Small intestine (tissue), 7 donors: ENCODE results near the gene PLB1. TPM values are rescaled to one million over a fixed set of nuclear protein-coding genes. Genes with fewer than 3 reads are reported as not detected.

Source experiments
- DNase-seq, 2 donors: peaks; one replicate each; pipeline versions ENCODE4 v3.0.0 to v3.0.0-alpha.2; 2013
- FAIRE-seq: peaks from 2 replicates; lab custom pipeline; 2012; peaks lifted over from hg19 to GRCh38; lab: Jason Lieb, UNC
- H3K27ac ChIP-seq, 3 donors: one replicate each; pipeline ENCODE4 v1.5.1; 2013; ENCODE audit warnings: low read length in 2 of 3, mild to moderate bottlenecking in 2 of 3, control low read depth in 1 of 3, inconsistent platforms in 1 of 3, low read depth in 1 of 3, moderate library complexity in 1 of 3
- H3K27me3 ChIP-seq, 3 donors: one replicate each; pipeline ENCODE4 v1.6.1; 2013; ENCODE audit warnings: low read length in 3 of 3, inconsistent platforms in 1 of 3; ENCODE audit not compliant: control insufficient read depth in 3 of 3, insufficient read depth in 3 of 3
- H3K36me3 ChIP-seq, 3 donors: one replicate each; pipeline ENCODE4 v1.6.1; 2013; ENCODE audit warnings: low read length in 3 of 3, inconsistent platforms in 1 of 3, low read depth in 1 of 3, mild to moderate bottlenecking in 1 of 3, moderate library complexity in 1 of 3; ENCODE audit not compliant: control insufficient read depth in 3 of 3, insufficient read depth in 2 of 3
- H3K4me1 ChIP-seq, 3 donors: one replicate each; pipeline ENCODE4 v1.6.1; 2013; ENCODE audit warnings: low read length in 2 of 3, inconsistent platforms in 1 of 3, low read depth in 1 of 3, mild to moderate bottlenecking in 1 of 3, moderate library complexity in 1 of 3; ENCODE audit not compliant: control insufficient read depth in 3 of 3, insufficient read depth in 2 of 3
- H3K4me3 ChIP-seq, 3 donors: one replicate each; pipeline ENCODE4 v1.5.1; 2013; ENCODE audit warnings: low read length in 3 of 3, control low read depth in 1 of 3, inconsistent platforms in 1 of 3, low read depth in 1 of 3, mild to moderate bottlenecking in 1 of 3, moderate library complexity in 1 of 3
- H3K9me3 ChIP-seq, 2 donors: one replicate each; pipeline ENCODE4 v1.6.1; 2013; ENCODE audit warnings: low read depth in 1 of 2, low read length in 1 of 2; ENCODE audit not compliant: control insufficient read depth in 2 of 2, insufficient read depth in 1 of 2
- WGBS, 3 donors: extraction: QIAGEN DNeasy Blood & Tissue Kit; methylation state at CpG; one replicate each; pipeline ENCODE4 v1.1.7; 2013; 5-methylcytosine and 5-hydroxymethylcytosine counted together
- polyA plus RNA-seq, 4 donors: library from polyadenylated mRNA; stranded (reverse) in 3 of 4; unstranded in 1 of 4; fragments of 200-250 nt in 3 of 4; fragments of 120-200 nt in 1 of 4; gene quantifications; one replicate each; pipeline versions ENCODE4 v1.2.1 to v1.2.3, GENCODE V29; 2013
- donor health status: healthy with polysubstance abuse.
- donor health status: control.
- donor health status: control.
- donor health status: Bipolar disorder and iron deficiency.
- donor health status: healthy.

PLB1 gene
- polyA plus RNA-seq, 4 donors, result 0.45 to 125 (median 1.1) TPM

DNA sequence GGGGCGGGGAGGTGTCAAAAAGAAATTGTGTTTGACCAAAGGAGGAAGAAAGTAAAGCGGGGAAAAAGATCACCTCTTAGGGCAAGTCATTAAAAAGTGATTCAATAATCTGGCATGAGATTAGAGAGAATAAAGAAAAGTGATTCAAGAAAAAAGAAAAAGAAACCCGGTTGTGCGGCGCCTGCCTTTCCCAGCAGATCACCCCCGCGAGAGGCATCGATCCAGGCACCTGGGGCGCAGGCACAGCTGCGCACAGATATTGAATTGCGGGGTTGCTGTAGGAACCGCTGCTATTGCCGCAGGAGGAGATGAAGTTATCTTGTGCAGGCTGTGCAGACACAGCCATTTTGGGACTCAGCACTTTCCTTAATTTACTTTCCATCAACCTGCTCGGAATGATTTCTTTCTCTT lies 71.2 kb downstream of the PLB1 start:
- peaks cover 0 to 5% (median 0%) of the 10 kb centered on the region in 3 donors for H3K4me1 ChIP-seq
- peak overlapping the region in 1 of 3 donors; percentile 57 for H3K27ac ChIP-seq
- DNase-seq (no peak), FAIRE-seq (no peak)
- peaks cover 0 to 15% (median 0%) of the 10 kb centered on the region in 3 donors for H3K27me3 ChIP-seq
- H3K36me3 ChIP-seq, result no peaks in the 10 kb centered on the region
- 2% methylated on average over 14 of the region's 14 CpGs for WGBS, 3 donors
- no peaks in the 10 kb centered on the region for H3K9me3 ChIP-seq
- peak overlapping the region; percentile 41 to 79 (median 56) for H3K4me3 ChIP-seq

DNA sequence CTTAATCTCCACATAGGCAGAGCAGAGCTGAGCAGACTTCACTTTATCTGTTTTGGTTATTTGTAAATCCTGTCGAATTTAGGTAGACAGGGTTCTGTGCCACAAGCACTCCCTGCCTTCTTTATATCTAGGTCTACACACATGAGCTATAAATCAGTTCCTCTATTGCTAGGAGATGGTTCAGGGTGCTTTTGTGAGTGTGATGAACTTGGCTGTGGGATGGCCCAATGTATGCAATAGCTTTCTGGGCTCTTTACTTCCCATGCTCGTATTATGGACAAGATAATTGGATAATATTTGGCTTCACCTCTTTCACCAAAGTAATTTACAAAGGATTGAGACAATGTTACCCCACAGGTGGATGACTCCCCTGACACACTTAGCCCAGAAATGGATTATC lies 72.2 kb downstream of the PLB1 start:
- peaks cover 0 to 5% (median 0%) of the 10 kb centered on the region in 3 donors for H3K4me1 ChIP-seq
- peaks cover 0 to 15% (median 0%) of the 10 kb centered on the region in 3 donors for H3K27me3 ChIP-seq
- no peaks in the 10 kb centered on the region for H3K9me3 ChIP-seq
- no peaks in the 10 kb centered on the region for H3K36me3 ChIP-seq
- no peak overlapping the region for H3K4me3 ChIP-seq
- H3K27ac ChIP-seq, result no peak overlapping the region
- 80 to 89% (median 81%) methylated on average over 2 of the region's 2 CpGs for WGBS, 3 donors
- DNase-seq (no peak), FAIRE-seq (no peak)

DNA sequence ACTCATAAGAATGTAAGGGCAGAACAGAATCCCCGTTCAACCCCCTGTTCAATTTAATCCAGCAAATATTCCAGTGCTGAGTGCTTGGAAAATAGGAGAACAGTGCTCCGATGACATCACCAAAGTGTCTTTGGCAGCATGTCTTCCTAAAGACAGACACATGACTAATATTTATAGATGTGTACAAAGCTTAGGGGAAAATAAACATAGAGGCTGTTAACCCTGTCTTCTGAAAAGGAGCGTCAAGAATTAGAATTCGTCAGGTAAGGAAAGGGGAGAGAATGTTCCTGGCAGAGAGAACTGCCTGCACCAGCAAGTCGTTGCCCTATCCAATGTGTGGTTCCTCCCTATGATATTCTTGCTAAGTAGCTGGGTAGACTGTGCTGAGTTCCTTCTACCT lies 72.7 kb downstream of the PLB1 start:
- WGBS, 3 donors, result 60 to 73% (median 68%) methylated on average over 5 of the region's 5 CpGs
- no peaks in the 10 kb centered on the region for H3K9me3 ChIP-seq
- no peak for FAIRE-seq

DNA sequence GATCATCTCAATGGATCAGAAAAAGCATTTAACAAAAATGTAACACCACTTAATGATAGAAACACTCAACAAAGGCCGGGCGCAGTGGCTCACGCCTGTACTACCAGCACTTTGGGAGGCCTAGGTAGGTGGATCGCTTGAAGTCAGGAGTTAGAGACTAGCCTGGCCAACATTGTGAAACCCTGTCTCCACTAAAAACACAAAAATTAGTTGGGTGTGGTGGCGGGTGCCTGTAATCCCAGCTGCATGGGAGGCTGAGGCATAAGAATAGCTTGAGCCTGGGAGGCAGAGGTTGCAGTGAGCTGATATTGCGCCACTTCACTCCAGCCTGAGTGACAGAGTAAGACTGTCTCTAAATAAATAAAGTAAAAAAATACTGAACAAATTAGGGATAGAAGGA lies 74.6 kb downstream of the PLB1 start:
- WGBS, 3 donors, result 85 to 94% (median 92%) methylated on average over 6 of the region's 6 CpGs

More for the DNA sequence above, 72.7 kb downstream of the PLB1 start:
- Histone ChIP-seq H3K4me3 (no peak overlapping the region), H3K36me3 (no peaks in the 10 kb centered on the region), H3K27ac (no peak overlapping the region), H3K4me1 (peaks cover 0 to 5% (median 0%) of the 10 kb centered on the region in 3 donors), H3K27me3 (peaks cover 0 to 15% (median 0%) of the 10 kb centered on the region in 3 donors)
- DNase-seq, result no peak

DNA sequence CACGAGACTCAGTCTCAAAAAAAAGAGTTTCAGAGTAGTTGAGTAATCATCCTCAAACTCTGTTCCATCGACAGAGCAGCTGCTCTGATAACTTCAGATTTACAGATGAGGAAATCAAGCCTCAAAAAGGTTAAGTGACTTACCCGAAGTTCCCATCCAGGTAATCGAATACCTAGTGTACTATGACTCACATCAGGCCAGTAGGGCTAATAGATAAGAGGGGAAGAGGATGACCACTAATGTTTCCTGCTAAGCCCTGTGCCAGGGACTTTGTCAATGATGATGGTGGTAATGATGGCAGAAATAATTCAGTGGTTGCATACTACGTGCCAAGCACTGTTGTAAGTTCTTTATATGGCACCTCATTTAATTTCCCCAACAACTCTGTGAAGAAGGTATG lies 80.9 kb downstream of the PLB1 start:
- no peak for FAIRE-seq
- Histone ChIP-seq H3K9me3 (no peaks in the 10 kb centered on the region), H3K36me3 (no peaks in the 10 kb centered on the region), H3K27ac (no peak overlapping the region), H3K4me1 (no peaks in the 10 kb centered on the region), H3K27me3 (no peaks in the 10 kb centered on the region), H3K4me3 (no peak overlapping the region)
- 56 to 74% (median 65%) methylated on average over 5 of the region's 5 CpGs for WGBS, 3 donors
- DNase-seq, result peak in 1 of 2 donors; percentile 25

More for the DNA sequence above, 74.6 kb downstream of the PLB1 start:
- no peaks in the 10 kb centered on the region for H3K36me3 ChIP-seq
- peaks cover 0 to 5% (median 0%) of the 10 kb centered on the region in 3 donors for H3K4me1 ChIP-seq
- peaks cover 0 to 12% (median 0%) of the 10 kb centered on the region in 3 donors for H3K27me3 ChIP-seq
- no peaks in the 10 kb centered on the region for H3K9me3 ChIP-seq
- DNase-seq (no peak), FAIRE-seq (no peak)
- no peak overlapping the region for H3K27ac ChIP-seq
- H3K4me3 ChIP-seq, result no peak overlapping the region

DNA sequence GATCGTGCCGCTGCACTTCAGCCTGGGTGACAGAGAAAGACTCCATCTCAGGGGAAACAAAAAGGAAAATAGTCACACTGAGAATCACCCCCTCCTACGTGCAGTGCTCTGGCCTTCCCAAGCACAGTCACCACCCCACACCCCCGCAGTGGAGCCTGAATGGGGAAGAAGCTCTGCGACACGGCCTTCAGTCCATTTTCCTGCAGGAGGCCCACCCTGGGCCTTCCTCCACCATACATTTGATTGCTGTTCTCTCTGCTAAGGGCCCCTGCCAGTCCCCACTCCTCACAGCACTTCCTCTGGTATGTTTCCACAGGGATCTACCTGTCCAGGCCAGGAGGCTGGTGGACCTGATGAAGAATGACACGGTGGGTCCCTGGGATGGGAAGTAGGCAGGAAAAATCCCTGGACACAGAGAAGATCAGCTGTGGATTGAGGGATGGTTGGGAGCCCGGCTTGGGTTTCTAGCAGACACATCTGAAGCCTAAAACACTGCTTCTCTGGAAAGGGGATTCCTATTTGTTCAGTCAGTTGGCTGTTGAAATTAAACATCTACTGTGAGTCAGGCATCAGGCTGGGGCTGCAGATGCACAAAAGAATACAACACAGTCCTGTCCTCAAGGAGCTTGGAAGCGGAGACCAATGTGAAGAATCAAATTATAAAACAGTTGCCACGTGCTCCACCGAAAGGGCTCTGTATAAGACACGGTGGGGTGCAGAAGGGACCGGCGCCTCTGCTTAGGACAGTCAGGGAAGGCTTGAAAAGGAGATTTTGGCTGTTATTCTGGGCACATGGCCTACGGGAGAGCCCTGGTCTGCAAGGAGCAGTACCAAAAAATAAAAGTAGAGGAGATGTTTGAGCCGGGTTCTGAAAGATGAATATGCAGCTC lies 82.2 kb downstream of the PLB1 start:
- no peaks in the 10 kb centered on the region for H3K36me3 ChIP-seq
- H3K27ac ChIP-seq, result no peak overlapping the region
- no peaks in the 10 kb centered on the region for H3K4me1 ChIP-seq
- DNase-seq (no peak), FAIRE-seq (no peak)
- no peak overlapping the region for H3K4me3 ChIP-seq
- 87 to 94% (median 89%) methylated on average over 16 of the region's 16 CpGs for WGBS, 3 donors
- H3K27me3 ChIP-seq, result no peaks in the 10 kb centered on the region
- no peaks in the 10 kb centered on the region for H3K9me3 ChIP-seq

DNA sequence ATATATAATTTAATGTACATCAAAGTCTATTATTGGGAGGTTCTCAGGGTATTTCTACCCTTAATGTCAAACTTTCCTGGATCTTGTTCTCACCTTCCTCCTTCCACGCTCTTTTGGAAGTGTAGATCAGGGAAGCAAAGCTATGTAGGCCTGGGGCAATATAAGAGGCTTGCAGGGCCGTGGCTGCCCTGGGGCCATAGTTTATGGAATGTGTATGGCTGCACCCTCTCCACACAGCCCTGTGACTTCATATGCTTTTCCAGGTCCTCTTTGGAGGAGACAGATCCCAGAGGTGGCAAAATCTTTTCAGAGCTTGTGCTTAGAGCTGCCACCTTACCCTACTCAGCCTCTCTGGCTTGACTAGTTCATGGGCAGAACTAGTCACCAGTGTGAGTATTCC lies 82.9 kb downstream of the PLB1 start:
- H3K27me3 ChIP-seq, result no peaks in the 10 kb centered on the region
- FAIRE-seq, result no peak
- 79 to 93% (median 80%) methylated on average over 2 of the region's 2 CpGs for WGBS, 3 donors

DNA sequence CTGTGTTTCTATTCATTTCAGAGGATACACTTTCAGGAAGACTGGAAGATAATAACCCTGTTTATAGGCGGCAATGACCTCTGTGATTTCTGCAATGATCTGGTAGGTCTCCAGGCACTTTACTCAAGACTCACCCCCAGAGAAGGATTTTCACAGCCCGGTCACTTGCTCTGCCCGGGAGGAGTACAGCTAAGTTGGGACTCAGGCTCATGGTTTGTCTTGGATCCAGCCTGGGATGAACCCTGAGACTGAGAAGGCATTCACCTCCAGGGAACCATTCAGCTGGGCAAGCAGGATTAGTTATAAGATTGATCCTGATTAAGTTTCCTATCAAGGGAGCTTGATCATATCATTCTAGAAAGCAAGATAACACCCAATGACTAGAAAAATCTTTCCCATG lies 83.7 kb downstream of the PLB1 start:
- FAIRE-seq, result no peak
- H3K9me3 ChIP-seq, result no peaks in the 10 kb centered on the region
- H3K4me1 ChIP-seq, result no peaks in the 10 kb centered on the region
- no peak overlapping the region for H3K4me3 ChIP-seq
- DNase-seq, result no peak
- 93 to 98% (median 95%) methylated on average over 3 of the region's 3 CpGs for WGBS, 3 donors
- no peak overlapping the region for H3K27ac ChIP-seq
- no peaks in the 10 kb centered on the region for H3K36me3 ChIP-seq
- H3K27me3 ChIP-seq, result no peaks in the 10 kb centered on the region

More for the DNA sequence above, 82.9 kb downstream of the PLB1 start:
- DNase-seq, result no peak
- H3K36me3 ChIP-seq, result no peaks in the 10 kb centered on the region
- no peaks in the 10 kb centered on the region for H3K9me3 ChIP-seq
- no peak overlapping the region for H3K27ac ChIP-seq
- no peak overlapping the region for H3K4me3 ChIP-seq
- no peaks in the 10 kb centered on the region for H3K4me1 ChIP-seq
